ENCODE data around the gene MAMDC4.
A peak's percentile ranks its signal among the peaks of the same experiment; 100 is the strongest.
"Not testable (repeated sequence)": the region's sequence is repeated elsewhere in the genome, so short reads cannot be mapped to it uniquely, and the experiment has no call there.

Gene MAMDC4

GRCh38 chr9:136839229-136840139 is 12.7 kb upstream of the MAMDC4 start:
- no peak for DNase-seq

- DNase-seq: no peak
Observed at GRCh38 chr9:136840140-136840876, 11.8 kb upstream of the MAMDC4 start.

- peak; percentile 42 for DNase-seq
Observed at GRCh38 chr9:136840877-136841645, 11.1 kb upstream of the MAMDC4 start.

GRCh38 chr9:136841646-136842379 is 10.3 kb upstream of the MAMDC4 start:
- DNase-seq: peak; percentile 8

- DNase-seq: peak; percentile 6
Observed at GRCh38 chr9:136842380-136842948, 9.7 kb upstream of the MAMDC4 start, which contains the start of gene AJM1. AJM1 (plus strand) TSS chr9:136842478; CDS start chr9:136844415, 1,937 bp downstream.

- DNase-seq: not testable (repeated sequence)
Observed at GRCh38 chr9:136843159-136843800, 8.9 kb upstream of the MAMDC4 start.

GRCh38 chr9:136843801-136844740 is 8.1 kb upstream of the MAMDC4 start:
- DNase-seq: not testable (repeated sequence)

GRCh38 chr9:136844761-136845464 is 7.2 kb upstream of the MAMDC4 start:
- DNase-seq: no peak

- no peak for DNase-seq
Observed at GRCh38 chr9:136845465-136846260, 6.5 kb upstream of the MAMDC4 start.

- no peak for DNase-seq
Observed at GRCh38 chr9:136846376-136847087, 5.6 kb upstream of the MAMDC4 start.

GRCh38 chr9:136847088-136847825 is 4.9 kb upstream of the MAMDC4 start:
- DNase-seq: no peak

- peak; percentile 42 for DNase-seq
Observed at GRCh38 chr9:136847826-136848392, 4.2 kb upstream of the MAMDC4 start.

- no peak for DNase-seq
Observed at GRCh38 chr9:136848393-136849037, 3.6 kb upstream of the MAMDC4 start.

GRCh38 chr9:136849038-136849959 is 2.8 kb upstream of the MAMDC4 start, which contains the start of gene PHPT1:
PHPT1 (plus strand) TSS chr9:136849409; CDS start chr9:136849431, 22 bp downstream.
- peak; percentile 94 for DNase-seq
